WTC11 (cell line): ENCODE measurements around the gene FZD7. TPM values are rescaled to one million over a fixed set of nuclear protein-coding genes. Genes with fewer than 3 reads are reported as not detected.

ENCODE experiments used
- ATAC-seq: fragments of 200-7000 bp; cut with Tn5 transposase; 2 replicates; pipeline ENCODE4 v1.10.0; 2021; ENCODE audit warnings: mild to moderate bottlenecking, moderate library complexity
- CTCF ChIA-PET: fragments of 300-600 bp; sonication (Branson Sonifier 250); formaldehyde crosslinking; loops from one replicate; lab custom pipeline; 2021; ENCODE audit warnings: antibody characterized with exemption; lab: Charles Lee
- POLR2A ChIA-PET: fragments of 350-600 bp; sonication (Branson Sonifier 250); formaldehyde crosslinking; loops from one replicate; lab custom pipeline; 2021; ENCODE audit warnings: antibody characterized with exemption; lab: Charles Lee
- DNase-seq: peaks from one replicate; pipeline ENCODE4 v3.0.0; 2021; ENCODE audit warnings: low spot score
- H3K27ac Mint-ChIP-seq: 2 replicates; pipeline ENCODE4 v1.8.0; 2021; ENCODE audit warnings: mixed read lengths
- H3K27me3 Mint-ChIP-seq: 2 replicates; pipeline ENCODE4 v1.8.0; 2021; ENCODE audit warnings: low read depth, mild to moderate bottlenecking, moderate library complexity, mixed read lengths
- H3K36me3 Mint-ChIP-seq: 2 replicates; pipeline ENCODE4 v1.8.0; 2021; ENCODE audit warnings: mixed read lengths
- H3K4me1 Mint-ChIP-seq: 2 replicates; pipeline ENCODE4 v1.8.0; 2022; ENCODE audit warnings: mixed read lengths
- H3K4me3 Mint-ChIP-seq: 2 replicates; pipeline ENCODE4 v1.8.0; 2021; ENCODE audit warnings: mild to moderate bottlenecking, moderate library complexity, mixed read lengths
- H3K9me3 Mint-ChIP-seq: 2 replicates; pipeline ENCODE4 v1.8.0; 2021; ENCODE audit warnings: mixed read lengths
- ARID4B ChIP-seq: sonication (generic); formaldehyde crosslinking; IDR thresholded peaks from 2 replicates; pipeline ENCODE4 v1.8.0; 2023; ENCODE audit warnings: missing genetic modification reagents, mild to moderate bottlenecking, borderline replicate concordance
- CREM ChIP-seq: sonication (generic); formaldehyde crosslinking; IDR thresholded peaks from 2 replicates; pipeline ENCODE4 v1.8.1; 2022; ENCODE audit warnings: mild to moderate bottlenecking, missing genetic modification reagents, moderate library complexity
- E2F4 ChIP-seq: sonication (generic); formaldehyde crosslinking; IDR thresholded peaks from 2 replicates; pipeline ENCODE4 v1.8.1; 2022; ENCODE audit warnings: low read depth, mild to moderate bottlenecking, moderate library complexity, missing genetic modification reagents, borderline replicate concordance
- JAZF1 ChIP-seq: fragments of 250-450 bp; sonication (Bioruptor Pico); IDR thresholded peaks from 2 replicates; pipeline ENCODE4 v1.9.0; 2021; ENCODE audit warnings: moderate library complexity, mild to moderate bottlenecking, inconsistent platforms
- NR2C2 ChIP-seq: sonication (generic); formaldehyde crosslinking; IDR thresholded peaks from 2 replicates; pipeline ENCODE4 v1.8.0; 2022; ENCODE audit warnings: mild to moderate bottlenecking, missing genetic modification reagents
- PRRX2 ChIP-seq: fragments of 250-450 bp; sonication (Bioruptor Pico); IDR thresholded peaks from 2 replicates; pipeline ENCODE4 v1.8.0; 2021; ENCODE audit warnings: mild to moderate bottlenecking
- RELA ChIP-seq: sonication (generic); formaldehyde crosslinking; IDR thresholded peaks from 2 replicates; pipeline ENCODE4 v1.8.1; 2022; ENCODE audit warnings: missing genetic modification reagents, mild to moderate bottlenecking, borderline replicate concordance
- SMAD4 ChIP-seq: sonication (generic); formaldehyde crosslinking; IDR thresholded peaks from 2 replicates; pipeline ENCODE4 v1.8.0; 2022; ENCODE audit warnings: mild to moderate bottlenecking, missing genetic modification reagents
- TEAD4 ChIP-seq: sonication (generic); formaldehyde crosslinking; IDR thresholded peaks from 2 replicates; pipeline ENCODE4 v1.8.0; 2022; ENCODE audit warnings: mild to moderate bottlenecking, missing genetic modification reagents
- ZBTB21 ChIP-seq: sonication (generic); formaldehyde crosslinking; IDR thresholded peaks from 2 replicates; pipeline ENCODE4 v1.8.1; 2023; ENCODE audit warnings: mild to moderate bottlenecking, missing genetic modification reagents, borderline replicate concordance
- ZNF263 ChIP-seq: sonication (generic); formaldehyde crosslinking; IDR thresholded peaks from 2 replicates; pipeline ENCODE4 v1.8.1; 2022; ENCODE audit warnings: low read depth, mild to moderate bottlenecking, moderate library complexity, missing genetic modification reagents
- ZNF396 ChIP-seq: fragments of 250-450 bp; sonication (Bioruptor Pico); IDR thresholded peaks from 2 replicates; pipeline ENCODE4 v1.8.0; 2021; ENCODE audit warnings: mild to moderate bottlenecking, moderate library complexity, borderline replicate concordance
- total RNA-seq: library from RNA; stranded (reverse); gene quantifications from 3 replicates; pipeline ENCODE4 v1.2.3, GENCODE V29; 2021
- TF ChIP-seq, protein P1 (sequence below): sonication (generic); formaldehyde crosslinking; IDR thresholded peaks from 2 replicates; pipeline ENCODE4 v1.8.1; 2023; ENCODE audit warnings: mild to moderate bottlenecking, moderate library complexity, missing genetic modification reagents
- TF ChIP-seq, protein P2 (sequence below): fragments of 250-450 bp; sonication (Bioruptor Pico); IDR thresholded peaks from 2 replicates; pipeline ENCODE4 v1.9.0; 2021; ENCODE audit warnings: mild to moderate bottlenecking, borderline replicate concordance
- TF ChIP-seq, protein P3 (sequence below): sonication (generic); formaldehyde crosslinking; IDR thresholded peaks from 2 replicates; pipeline ENCODE4 v1.8.1; 2023; ENCODE audit warnings: mild to moderate bottlenecking, missing genetic modification reagents, borderline replicate concordance

Gene FZD7
- total RNA-seq, 1 experiment from 2014 or later, result 153 TPM

DNA sequence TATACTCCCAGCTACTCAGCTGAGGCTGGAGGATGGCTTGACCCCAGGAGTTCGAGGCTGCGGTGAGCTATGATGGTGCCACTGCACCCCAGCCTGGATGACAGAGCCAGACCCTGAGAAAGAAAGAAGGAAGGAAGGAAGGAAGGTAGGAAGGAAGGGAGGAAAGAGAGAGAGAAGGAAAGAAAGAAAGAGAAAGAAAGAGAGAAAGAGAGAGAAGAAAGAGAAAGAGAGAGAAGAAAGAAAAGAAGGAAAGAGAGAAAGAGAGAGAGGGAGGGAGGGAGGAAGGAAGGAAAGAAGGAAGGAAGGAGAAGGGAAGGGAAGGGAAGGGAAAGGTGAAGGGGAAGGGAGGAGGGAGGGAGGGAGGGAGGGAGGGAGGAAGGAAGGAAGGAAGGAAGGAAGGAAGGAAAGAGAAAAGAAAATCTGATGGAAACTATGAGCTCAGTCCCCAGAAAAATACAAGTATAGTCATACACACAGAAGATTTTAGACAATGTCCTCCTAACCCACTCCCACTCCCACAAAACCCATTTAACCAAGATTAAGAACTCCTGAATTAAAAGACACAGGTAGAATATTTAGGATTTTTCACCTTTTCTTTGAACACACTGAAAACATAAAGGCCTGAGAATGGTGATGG is 15.6 kb downstream of the FZD7 start:
- POLR2A ChIA-PET, result no interaction called here
- Mint-ChIP-seq H3K27me3 (peaks cover 23% of the 10 kb centered on the region), H3K4me1 (peaks cover 31% of the 10 kb centered on the region), H3K27ac (no peak overlapping the region), H3K4me3 (no peak overlapping the region), H3K36me3 (no peaks in the 10 kb centered on the region)
- CTCF ChIA-PET, result interaction anchor here (1.2 kb wide), 1 partner anchor 11 kb away, joined by 3 read pairs; no protein-coding TSS in a partner anchor
- DNase-seq, result no peak
- TF ChIP-seq, protein P1, sequence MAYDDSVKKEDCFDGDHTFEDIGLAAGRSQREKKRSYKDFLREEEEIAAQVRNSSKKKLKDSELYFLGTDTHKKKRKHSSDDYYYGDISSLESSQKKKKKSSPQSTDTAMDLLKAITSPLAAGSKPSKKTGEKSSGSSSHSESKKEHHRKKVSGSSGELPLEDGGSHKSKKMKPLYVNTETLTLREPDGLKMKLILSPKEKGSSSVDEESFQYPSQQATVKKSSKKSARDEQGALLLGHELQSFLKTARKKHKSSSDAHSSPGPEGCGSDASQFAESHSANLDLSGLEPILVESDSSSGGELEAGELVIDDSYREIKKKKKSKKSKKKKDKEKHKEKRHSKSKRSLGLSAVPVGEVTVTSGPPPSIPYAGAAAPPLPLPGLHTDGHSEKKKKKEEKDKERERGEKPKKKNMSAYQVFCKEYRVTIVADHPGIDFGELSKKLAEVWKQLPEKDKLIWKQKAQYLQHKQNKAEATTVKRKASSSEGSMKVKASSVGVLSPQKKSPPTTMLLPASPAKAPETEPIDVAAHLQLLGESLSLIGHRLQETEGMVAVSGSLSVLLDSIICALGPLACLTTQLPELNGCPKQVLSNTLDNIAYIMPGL (CRISPR knock-in tag), result no peak
- no peak for TF ChIP-seq ARID4B
- TF ChIP-seq RELA, result no peak
- no peak for TF ChIP-seq TEAD4 (CRISPR knock-in tag)
- TF ChIP-seq NR2C2 (CRISPR knock-in tag), result no peak
- no peak for TF ChIP-seq ZBTB21
- no peak for TF ChIP-seq PRRX2 (CRISPR knock-in tag)
- TF ChIP-seq, protein P2, sequence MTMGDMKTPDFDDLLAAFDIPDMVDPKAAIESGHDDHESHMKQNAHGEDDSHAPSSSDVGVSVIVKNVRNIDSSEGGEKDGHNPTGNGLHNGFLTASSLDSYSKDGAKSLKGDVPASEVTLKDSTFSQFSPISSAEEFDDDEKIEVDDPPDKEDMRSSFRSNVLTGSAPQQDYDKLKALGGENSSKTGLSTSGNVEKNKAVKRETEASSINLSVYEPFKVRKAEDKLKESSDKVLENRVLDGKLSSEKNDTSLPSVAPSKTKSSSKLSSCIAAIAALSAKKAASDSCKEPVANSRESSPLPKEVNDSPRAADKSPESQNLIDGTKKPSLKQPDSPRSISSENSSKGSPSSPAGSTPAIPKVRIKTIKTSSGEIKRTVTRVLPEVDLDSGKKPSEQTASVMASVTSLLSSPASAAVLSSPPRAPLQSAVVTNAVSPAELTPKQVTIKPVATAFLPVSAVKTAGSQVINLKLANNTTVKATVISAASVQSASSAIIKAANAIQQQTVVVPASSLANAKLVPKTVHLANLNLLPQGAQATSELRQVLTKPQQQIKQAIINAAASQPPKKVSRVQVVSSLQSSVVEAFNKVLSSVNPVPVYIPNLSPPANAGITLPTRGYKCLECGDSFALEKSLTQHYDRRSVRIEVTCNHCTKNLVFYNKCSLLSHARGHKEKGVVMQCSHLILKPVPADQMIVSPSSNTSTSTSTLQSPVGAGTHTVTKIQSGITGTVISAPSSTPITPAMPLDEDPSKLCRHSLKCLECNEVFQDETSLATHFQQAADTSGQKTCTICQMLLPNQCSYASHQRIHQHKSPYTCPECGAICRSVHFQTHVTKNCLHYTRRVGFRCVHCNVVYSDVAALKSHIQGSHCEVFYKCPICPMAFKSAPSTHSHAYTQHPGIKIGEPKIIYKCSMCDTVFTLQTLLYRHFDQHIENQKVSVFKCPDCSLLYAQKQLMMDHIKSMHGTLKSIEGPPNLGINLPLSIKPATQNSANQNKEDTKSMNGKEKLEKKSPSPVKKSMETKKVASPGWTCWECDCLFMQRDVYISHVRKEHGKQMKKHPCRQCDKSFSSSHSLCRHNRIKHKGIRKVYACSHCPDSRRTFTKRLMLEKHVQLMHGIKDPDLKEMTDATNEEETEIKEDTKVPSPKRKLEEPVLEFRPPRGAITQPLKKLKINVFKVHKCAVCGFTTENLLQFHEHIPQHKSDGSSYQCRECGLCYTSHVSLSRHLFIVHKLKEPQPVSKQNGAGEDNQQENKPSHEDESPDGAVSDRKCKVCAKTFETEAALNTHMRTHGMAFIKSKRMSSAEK (CRISPR knock-in tag), result no peak
- TF ChIP-seq ZNF396 (CRISPR knock-in tag), result no peak
- no peak for TF ChIP-seq E2F4 (CRISPR knock-in tag)
- no peak for TF ChIP-seq CREM
- TF ChIP-seq, all 79 proteins: peak for 0
- H3K9me3 Mint-ChIP-seq, result no peaks in the 10 kb centered on the region
- ATAC-seq, result no peak

GRCh38 chr2:202049840-202050239 is 16.2 kb downstream of the FZD7 start:
- H3K4me1 Mint-ChIP-seq, result peaks cover 31% of the 10 kb centered on the region
- ATAC-seq, result no peak
- no peaks in the 10 kb centered on the region for H3K9me3 Mint-ChIP-seq
- TF ChIP-seq ZBTB21 (no peak), PRRX2 (CRISPR knock-in tag) (no peak), SMAD4 (CRISPR knock-in tag) (no peak), ZNF263 (no peak), JAZF1 (CRISPR knock-in tag) (no peak)
- TF ChIP-seq, protein P3, sequence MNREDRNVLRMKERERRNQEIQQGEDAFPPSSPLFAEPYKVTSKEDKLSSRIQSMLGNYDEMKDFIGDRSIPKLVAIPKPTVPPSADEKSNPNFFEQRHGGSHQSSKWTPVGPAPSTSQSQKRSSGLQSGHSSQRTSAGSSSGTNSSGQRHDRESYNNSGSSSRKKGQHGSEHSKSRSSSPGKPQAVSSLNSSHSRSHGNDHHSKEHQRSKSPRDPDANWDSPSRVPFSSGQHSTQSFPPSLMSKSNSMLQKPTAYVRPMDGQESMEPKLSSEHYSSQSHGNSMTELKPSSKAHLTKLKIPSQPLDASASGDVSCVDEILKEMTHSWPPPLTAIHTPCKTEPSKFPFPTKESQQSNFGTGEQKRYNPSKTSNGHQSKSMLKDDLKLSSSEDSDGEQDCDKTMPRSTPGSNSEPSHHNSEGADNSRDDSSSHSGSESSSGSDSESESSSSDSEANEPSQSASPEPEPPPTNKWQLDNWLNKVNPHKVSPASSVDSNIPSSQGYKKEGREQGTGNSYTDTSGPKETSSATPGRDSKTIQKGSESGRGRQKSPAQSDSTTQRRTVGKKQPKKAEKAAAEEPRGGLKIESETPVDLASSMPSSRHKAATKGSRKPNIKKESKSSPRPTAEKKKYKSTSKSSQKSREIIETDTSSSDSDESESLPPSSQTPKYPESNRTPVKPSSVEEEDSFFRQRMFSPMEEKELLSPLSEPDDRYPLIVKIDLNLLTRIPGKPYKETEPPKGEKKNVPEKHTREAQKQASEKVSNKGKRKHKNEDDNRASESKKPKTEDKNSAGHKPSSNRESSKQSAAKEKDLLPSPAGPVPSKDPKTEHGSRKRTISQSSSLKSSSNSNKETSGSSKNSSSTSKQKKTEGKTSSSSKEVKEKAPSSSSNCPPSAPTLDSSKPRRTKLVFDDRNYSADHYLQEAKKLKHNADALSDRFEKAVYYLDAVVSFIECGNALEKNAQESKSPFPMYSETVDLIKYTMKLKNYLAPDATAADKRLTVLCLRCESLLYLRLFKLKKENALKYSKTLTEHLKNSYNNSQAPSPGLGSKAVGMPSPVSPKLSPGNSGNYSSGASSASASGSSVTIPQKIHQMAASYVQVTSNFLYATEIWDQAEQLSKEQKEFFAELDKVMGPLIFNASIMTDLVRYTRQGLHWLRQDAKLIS, result no peak
- ChIA-PET POLR2A (no interaction called here), CTCF (interaction anchor here (1.2 kb wide), 1 partner anchor 10 kb away, joined by 3 read pairs; no protein-coding TSS in a partner anchor)
- no peak overlapping the region for H3K4me3 Mint-ChIP-seq
- DNase-seq, result no peak
- no peak overlapping the region for H3K27ac Mint-ChIP-seq
- H3K36me3 Mint-ChIP-seq, result no peaks in the 10 kb centered on the region
- peaks cover 30% of the 10 kb centered on the region for H3K27me3 Mint-ChIP-seq
